Heart left ventricle (tissue), 13 donors: ENCODE measurements around the gene GALNT9.

Experiments
- CTCF ChIP-seq, 12 donors: fragments of 200-600 bp; sonication (generic) in 4 of 12; IDR thresholded peaks; one replicate each; pipeline versions ENCODE4 v1.5.0 to v1.8.0; 2018 to 2022; ENCODE audit warnings: antibody characterized with exemption in 12 of 12, mild to moderate bottlenecking in 5 of 12
- POLR2A ChIP-seq, 2 donors: fragments of 450-650 bp; IDR thresholded peaks; one replicate each; pipeline ENCODE4 v1.6.1; 2017; ENCODE audit warnings: antibody characterized with exemption in 2 of 2, mild to moderate bottlenecking in 2 of 2, moderate library complexity in 2 of 2
- donor health status: ischemic (EF 13 %, LVEDD 7.1; RV severe dilation, severe dysfunction).
- donor health status: DM: no; HTN: yes; CAD: no.
- donor health status: DM: no; HTN: no; CAD: no.
- donor health status: ischemic (EF 25% LVEDD 6.9; RV normal size, moderate dysfunction).
- donor health status: ischemic (EF 25% LVEDD 5.7; RV mildly dilated, moderate dysfunction).
- donor health status: ischemic (EF 35%, LVEDD 5.7; RV mildly dilated, moderate dysfunction).
- donor health status: nonischemic (EF 11% LVEDD 7.7; RV severe dilation, severe dysfunction).
- donor health status: DM: yes; HTN: yes; CAD: no.
- donor health status: PGD.
- donor health status: ischemic (EF 29% LVEDD 5.4; RV normal size, mild dysfunction).
- donor health status: nonischemic (EF 23%, LVEDD 6.1; RV moderate dilation, normal function).

GRCh38 chr12:132238488-132238854 is 90.9 kb downstream of the GALNT9 start:
- TF ChIP-seq CTCF (IDR thresholded peaks at IDR 0.05), result no peak
- no peak for TF ChIP-seq POLR2A (IDR thresholded peaks at IDR 0.05)
